HG03175 (cell line): ENCODE data around the gene FSTL3.
A peak's percentile ranks its signal among the peaks of the same experiment; 100 is the strongest.
"Not testable (repeated sequence)": the region's sequence is repeated elsewhere in the genome, so short reads cannot be mapped to it uniquely, and the experiment has no call there.

ENCODE experiments used
- ATAC-seq: cut with Tn5 transposase; IDR thresholded peaks from one replicate; pipeline ENCODE4 v1.9.1; 2021; ENCODE audit warnings: mild to moderate bottlenecking, moderate library complexity; ENCODE audit not compliant: unreplicated experiment

FSTL3 gene

DNA sequence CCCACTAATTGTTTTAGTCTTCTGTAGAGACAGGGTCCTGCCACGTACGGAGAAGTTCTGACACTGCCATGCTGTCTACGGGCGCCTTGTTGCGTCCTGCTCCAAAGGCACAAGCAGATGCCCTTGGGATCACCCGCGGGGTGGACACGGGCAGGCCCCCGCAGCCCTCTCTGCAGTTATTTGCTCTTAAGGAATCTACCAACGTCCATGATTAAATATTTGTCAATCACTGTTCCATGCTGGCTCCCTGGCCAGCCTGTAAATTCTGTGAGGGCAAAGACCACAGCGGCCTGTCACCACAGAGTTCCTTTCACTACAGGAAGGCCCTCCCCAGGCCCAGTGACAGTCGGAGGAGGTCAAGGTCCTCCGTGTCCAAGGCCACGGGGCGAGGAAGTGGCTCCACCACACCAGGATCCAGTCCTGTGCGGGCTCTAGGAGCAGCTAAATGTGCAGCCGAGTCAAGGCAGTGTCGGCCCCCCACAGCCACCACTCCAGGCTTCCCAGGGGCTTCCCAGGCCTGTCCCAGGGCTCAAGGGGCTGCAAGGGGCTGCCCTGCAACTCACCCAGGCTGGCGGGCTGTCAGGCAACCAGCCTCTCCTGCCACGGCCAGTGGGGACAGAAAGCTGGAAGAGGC lies 15.3 kb upstream of the FSTL3 start:
- no peak for ATAC-seq

DNA sequence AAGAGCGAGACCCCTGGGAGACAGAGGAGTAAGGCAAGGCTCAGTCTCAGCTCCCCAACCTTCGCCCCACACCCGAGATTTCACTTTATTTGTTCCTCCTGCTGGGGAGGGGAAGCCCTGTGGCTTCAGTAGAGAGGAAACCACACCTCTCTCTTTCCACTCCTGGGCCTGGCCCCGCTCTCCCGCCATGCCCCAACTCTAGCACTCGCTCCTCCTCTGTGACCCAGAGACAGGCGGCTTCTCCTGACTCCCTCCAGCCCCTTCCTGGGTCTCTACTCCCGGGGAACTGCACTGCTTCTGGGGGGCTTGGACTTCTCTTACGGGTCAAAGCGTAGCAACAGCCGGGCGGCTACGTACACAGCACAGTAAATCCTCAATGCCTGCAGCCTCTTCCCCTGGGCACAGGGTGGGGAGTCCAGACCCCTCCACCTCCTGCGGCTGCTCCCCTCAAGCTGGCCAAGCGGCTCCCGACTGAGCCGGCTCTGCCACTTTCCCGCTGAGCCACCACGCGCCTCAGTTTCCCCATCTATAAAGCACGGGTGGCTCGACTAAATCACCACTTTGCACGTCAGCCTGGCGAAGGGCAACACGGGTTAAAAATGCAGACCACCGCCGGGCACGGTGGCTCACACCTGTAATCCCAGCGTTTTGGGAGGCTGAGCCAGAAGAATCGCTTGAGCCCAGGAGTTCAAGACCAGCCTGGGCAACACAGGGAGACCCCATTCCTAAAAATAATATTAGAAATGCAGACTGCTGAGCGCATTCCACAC lies 14.6 kb upstream of the FSTL3 start:
- ATAC-seq, result peak; percentile 28

DNA sequence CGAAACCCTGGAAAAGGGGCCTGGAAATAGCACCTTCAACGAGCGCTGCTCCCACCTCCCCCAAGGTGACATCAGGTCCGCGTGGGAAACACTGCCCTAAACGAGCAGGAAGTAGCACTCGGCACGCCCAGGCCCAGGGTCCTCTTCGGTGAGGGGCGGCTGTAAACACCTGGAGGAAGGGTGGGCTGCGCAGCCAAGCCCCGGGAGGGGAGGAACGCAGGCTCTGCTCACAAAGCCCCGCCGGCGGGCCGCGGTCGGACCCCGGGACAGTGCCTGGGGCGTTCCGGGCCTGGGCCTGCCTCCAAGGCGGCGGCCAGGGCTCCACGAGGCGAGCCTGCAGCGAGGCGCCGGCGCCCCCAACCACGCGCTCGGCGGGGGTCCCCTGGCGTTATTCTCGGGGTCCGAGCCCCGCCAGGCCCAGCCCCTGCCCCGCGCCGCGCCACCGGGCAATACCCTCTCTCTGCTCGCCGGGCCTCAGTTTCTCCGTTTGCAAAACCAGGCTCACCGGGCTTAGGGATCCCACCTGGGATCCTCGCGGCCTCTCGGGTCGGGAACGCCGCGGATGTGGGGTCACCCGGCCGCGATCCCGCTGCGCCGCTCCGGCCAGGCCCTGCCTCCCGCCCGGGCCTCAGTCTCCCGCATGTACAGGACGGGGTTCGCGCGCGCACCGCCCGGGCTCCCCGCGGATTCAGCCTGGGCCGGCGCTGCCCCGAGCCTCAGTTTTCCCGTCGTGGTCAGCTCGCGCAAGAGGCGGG lies 13.8 kb upstream of the FSTL3 start:
- peak; percentile 14 for ATAC-seq

DNA sequence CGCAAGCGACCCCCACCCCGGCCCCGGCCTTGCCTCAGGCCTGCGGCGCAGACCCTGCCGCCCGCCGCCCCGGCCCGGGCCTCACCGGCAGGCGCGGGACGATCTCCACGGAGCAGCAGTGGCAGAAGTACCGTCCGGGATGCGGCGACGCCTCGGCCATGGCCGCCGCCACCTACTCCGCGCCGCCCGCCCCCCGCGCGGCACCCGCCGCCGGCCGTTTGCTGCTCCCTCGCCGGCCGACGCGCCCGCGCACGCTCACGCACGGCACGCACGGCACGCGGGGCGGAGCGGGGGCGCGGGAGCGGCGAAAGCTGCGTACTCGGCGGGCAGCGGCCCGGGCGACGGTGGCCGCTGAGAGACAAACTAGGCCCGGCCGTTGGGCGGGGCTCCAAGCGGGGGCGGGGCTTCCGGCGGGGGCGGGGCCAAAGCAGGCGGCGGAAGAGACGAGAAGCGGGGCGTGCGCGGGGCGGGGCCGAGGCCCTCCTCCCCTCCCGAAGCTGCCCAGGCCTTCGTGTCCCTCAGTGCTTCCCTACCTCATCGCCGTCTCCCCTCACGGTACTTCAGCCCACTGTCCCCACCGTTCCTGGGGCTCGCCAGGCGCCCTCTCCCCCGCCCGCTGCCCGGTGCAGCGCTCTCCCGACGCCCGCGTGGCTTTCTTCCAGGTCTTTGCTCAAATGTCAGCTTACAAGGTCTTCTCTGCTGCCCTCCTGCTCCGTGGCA lies 13.1 kb upstream of the FSTL3 start, which contains the start of gene RNF126:
Gene RNF126 (minus strand): TSS at position 253 of the 720 bp plus-strand sequence. CDS start 93 bp downstream, at position 160.
- ATAC-seq, result peak; percentile 65

DNA sequence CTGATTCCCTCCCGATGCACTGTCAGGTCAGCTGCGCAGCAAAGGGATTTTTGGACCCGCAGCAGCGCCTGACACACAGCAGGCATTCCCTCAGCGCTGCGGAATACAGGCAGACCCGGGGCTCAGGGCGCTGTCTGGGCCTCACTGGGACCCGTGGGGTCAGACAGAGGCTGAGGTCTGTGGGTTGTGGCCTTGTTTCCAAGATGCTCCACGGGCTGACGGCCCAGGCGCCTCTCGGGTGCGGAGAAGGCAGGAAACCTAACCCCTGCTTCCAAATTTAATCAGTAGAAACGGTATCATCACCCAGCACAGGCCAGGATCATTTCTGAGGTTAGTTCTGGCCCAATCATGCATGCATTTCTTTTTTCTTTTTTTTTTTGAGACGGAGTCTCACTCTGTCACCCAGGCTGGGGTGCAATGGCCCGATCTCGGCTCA lies 12.5 kb upstream of the FSTL3 start:
- ATAC-seq, result no peak

DNA sequence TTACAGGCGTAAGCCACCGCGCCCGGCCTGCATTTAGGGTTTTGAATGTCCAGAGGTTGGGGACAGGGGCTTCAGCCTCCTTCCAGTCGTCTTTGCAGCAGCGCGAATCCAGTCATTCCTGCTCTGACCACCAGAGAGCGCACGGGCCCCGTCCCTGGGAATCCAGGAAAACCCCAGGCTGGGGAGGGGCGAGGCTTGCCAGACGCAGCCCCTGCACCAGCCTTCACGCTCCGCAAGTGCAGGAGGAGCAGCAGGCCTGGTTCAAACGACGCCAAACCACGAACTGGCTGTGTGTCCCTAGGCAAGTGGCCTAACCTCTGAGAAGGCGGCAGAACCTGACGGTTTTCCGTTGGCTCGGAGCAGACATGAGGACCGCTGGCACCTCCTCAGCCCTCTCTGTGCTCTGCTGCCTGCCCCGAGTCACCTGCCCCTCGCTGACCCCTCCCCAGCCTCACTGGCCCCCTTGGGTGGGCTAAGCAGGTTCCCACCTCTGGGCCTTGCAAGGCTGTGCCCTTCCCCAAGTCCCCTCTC lies 11.2 kb upstream of the FSTL3 start:
- no peak for ATAC-seq

DNA sequence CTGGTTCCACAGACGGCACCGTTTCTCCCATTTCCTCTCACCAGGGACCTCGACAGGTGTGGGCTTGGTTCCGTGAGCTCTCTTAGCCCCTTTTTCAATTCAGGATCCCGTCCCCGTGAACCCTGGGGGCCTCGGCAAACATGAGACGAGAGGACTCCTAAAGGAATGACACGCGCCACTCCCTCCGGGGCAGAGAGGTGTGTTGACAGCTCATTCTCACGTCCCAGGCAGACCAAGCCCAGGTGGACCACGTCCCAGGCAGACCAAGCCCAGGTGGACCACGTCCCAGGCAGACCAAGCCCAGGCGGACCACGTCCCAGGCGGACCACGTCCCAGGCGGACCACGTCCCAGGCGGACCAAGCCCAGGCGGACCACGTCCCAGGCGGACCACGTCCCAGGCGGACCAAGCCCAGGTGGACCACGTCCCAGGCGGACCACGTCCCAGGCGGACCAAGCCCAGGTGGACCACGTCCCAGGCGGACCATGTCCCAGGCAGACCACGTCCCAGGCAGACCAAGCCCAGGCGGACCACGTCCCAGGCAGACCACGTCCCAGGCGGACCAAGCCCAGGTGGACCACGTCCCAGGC lies 9.1 kb upstream of the FSTL3 start:
- not testable (repeated sequence) for ATAC-seq

DNA sequence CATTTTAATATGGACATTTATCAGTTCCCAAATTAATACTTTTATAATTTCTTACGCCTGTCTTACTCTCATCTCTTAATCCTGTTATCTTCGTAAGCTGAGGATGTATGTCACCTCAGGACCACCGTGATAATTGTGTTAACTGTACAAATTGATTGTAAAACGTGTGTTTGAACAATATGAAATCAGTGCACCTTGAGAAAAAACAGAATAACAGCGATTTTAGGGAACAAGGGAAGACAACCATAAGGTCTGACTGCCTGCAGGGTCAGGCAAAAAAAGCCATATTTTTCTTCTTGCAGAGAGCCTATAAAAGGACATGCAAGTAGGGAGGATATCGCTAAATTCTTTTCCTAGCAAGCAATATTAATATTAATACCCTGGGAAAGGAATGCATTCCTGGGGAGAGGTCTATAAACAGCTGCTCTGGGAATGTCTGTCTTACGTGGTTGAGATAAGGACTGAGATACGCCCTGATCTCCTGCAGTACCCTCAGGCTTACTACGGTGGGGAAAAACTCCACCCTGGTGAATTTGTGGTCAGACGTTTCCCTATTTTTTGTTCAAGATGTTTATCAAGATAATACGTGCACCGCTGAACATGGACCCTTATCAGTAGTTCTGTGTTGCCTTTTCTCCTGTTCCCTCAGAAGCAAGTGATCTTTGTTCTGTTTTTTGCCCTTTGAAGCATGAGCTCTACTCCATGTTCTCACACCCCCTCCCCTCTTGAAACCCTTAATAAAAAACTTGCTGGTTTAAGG lies 7.3 kb upstream of the FSTL3 start:
- not testable (repeated sequence) for ATAC-seq

DNA sequence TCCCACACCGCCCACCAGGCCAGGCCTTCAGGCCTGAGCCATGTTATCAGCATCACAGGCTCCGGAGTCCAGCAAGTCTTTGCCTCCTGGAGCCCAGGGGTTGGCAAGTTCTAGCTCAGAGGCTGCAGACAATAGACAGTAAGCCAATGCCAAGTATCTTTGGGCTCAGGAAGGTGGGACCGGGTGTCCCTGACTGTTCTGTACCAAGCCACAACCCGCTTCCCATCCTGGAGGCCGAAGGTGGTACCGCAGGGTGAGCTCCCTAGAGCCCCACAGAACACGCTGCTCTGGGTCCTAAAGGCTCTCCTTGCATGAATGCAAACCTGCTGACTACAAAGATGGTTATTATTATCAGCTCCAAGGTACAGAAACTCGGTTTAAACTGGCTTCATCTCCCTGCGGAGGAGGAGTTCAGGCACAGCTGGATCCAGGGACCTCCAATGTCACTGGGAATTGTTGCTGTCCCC lies 5.5 kb upstream of the FSTL3 start:
- ATAC-seq, result no peak

DNA sequence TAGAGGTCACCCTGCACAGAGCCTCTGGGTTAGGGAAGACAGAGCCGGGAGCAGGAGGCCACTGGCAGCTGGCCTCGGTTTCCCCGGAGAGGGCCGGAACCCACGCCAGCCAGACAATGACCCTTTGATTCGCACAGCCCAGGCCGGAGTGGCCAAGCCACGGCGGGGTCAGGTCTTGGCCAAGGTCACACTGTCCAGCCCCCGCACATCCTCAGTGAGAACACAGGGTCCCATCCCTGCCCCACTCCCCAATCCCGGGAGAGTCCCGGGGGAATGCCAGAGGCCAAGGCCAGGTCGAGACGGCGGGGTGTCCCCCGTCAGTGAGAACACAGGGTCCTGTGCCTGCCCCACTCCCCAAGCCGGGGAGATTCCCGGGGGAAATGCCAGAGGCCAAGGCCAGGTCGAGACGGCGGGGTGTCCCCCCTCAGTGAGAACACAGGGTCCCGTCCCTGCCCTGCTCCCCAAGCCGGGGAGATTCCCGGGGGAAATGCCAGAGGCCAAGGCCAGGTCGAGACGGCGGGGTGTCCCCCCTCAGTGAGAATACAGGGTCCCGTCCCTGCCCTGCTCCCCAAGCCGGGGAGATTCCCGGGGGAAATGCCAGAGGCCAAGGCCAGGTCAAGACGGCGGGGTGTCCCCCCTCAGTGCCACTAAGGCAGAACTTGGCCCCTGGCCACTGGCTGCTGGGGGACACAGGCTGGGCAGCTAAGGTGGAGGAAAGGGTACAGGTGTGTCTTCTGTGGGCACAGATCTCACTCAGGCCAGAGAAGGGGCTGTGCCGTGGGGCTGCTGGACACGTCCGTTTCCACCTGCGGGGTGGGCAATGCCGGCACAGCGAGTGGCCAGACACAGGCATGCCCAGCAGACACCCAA lies 1.7 kb upstream of the FSTL3 start:
- no peak for ATAC-seq

DNA sequence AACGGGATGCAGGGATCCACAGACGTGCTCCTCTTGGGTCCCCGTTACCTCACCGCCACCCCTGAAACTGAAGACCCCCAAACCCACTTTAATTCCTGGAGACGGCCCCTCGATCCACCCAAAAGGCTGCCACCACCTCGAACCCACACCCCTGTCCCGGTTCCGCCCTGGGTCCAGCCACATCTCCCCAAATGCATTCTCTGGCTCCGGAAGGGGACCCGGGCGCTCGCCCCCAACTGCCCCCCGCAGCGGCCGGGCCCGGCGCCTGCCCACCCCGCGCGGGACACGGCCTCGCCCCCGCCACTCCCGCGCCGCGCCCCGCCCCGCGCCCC lies 219 bp upstream of the FSTL3 start:
- ATAC-seq, result no peak

DNA sequence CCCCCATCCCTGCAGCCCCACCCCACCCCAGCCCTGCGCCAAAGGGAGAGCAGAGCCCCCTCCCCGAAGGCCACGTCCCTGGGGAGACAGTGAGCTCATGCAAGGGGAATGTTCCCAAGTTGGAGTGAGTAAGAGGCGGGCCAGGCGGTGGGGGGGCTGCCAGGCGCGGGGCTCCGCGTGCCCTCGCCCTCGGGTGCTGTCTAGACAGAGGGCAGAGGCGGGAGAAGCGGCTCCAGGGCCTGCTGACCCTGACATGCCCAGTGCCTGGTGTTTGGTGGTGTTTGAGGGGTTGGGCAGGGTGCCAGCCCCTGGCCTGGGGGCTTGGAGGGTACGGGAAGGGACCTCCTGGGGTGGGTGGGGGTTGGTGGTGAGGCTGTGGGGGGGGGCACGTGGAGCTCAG lies 1.0 kb downstream of the FSTL3 start:
- no peak for ATAC-seq

DNA sequence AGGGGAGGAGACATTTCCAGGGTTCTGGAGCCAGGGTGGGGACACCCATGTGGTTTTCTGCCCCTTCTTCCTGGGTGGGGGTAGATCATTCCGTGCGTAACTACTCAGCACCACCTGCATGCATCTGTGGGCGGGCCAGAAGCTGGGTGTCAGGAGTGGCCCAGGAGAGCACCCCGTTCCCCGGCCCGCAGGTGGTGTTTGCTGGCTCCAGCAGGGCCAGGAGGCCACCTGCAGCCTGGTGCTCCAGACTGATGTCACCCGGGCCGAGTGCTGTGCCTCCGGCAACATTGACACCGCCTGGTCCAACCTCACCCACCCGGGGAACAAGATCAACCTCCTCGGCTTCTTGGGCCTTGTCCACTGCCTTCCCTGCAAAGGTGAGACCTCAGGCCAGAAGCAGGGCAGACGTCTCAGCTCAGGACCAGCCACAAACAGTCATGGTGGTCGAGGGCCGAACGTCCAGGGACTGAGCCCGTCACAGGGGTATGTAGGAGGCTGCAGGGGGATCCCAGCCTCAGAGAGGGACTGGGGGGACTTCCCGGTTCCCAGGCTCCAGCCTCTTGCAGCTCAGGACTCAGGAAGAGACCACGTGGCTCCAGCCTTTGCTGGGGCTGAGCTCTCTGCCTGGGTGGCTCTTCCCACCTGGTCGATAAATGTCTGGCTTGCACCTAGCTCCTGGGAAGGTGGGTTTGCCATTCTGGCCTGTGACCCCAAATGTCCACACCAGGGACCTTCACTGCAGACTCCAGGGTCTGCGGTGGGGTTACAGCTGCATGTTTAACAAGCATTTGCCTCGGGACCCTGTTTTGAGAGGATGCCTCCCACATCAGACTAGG lies 1.6 kb downstream of the FSTL3 start:
- no peak for ATAC-seq

DNA sequence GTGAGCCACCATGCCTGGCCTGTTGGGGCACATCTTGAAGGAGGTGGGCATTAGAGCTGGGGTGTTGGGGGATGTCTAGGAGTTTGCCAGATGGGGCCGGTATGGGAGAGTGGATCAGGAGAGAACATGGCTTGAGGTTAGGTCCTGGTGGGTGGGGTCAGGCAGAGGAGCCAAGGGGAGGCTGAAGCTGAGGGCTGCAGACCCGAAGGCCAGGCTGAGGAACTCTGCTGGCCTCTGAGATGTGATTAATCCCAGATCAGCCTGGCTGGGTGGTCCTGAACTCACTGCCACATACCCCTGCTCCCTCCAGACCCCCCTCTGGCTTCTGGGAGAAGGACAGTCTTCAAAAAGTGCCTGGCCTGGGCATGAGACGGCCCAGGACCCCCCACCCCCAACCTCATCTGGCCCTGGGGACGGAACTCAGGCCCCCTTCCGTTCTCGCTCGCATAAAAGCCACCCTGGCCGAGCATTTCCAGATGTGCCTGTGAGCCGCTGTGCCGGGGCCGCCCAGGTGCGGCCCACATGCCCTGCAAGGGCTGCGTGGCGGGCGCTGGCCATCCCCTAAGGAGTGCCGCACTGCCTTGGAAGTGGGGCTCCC lies 2.7 kb downstream of the FSTL3 start:
- ATAC-seq, result no peak

DNA sequence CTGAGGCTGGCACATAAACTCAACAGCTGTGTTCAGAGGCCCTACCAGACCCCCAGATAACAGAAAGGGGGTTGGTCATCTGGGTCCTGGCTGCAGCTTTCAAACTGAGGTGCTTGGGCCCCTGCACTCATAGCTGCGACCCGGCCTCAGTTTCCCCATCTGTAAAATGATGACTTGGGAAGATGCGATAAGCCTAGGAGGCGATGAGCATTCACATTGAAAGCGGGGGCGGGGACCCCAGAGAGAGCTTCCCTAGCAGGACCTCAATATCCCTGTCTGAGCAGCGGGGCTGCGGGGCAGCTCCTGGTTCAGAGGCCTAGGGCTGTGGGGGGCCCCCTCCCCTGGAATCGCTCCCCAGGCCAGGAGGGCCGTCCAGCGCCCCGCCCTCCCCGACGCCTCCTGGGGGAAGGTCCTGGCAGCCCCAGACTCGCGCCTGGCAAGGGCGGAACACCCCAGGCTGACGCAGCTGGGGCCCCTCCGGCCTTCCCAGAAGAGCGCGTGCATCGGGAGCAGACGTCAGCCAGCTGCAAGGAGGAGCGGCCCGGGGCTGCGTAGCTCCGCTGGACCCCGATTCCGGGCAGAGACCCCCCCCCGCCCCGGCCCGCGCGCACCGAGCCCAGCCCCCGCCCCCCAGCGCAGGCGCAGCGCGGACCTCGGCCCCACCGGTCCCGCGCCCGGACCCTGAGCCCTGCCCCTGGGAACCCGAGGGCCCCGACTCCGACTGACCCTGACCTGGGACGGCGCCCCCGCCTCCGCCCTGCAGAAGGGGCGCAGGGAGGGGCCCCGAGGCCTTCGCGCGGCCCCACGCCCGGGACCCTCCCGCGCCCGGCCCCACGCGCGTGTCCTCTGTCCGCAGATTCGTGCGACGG lies 3.5 kb downstream of the FSTL3 start:
- peak; percentile 7 for ATAC-seq

DNA sequence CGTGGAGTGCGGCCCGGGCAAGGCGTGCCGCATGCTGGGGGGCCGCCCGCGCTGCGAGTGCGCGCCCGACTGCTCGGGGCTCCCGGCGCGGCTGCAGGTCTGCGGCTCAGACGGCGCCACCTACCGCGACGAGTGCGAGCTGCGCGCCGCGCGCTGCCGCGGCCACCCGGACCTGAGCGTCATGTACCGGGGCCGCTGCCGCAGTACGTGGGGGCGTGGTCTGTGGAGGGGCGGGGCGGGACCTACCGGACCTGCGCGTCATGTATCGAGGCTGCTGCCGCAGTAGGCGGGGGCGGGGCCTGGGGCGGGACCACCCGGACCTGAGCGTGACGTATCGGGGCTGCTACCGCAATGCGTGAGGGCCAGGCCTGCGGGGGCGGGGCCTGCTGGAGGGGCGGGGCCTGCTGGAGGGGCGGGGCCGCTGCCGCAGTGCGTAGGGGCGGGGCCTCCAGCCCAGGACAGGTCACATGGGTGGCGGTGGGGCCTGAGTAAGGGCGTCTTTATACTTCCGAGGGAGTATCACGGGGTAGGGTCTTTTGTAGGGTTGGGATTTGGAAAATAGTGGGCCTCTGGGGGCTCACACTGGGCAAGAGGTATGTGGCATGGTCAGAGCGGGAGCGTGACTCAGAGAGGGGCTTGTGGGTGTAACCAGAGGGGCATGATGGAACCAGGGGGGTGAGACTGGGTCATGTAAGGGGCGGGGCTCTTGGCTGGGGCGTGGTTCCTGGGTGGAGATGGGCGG lies 4.3 kb downstream of the FSTL3 start:
- ATAC-seq, result peak; percentile 69
